Ishikawa (cell line): ENCODE results near the gene CRTC1.

Source experiments
- CEBPB ChIP-seq: IDR thresholded peaks from 2 replicates; pipeline ENCODE4 v1.6.1; 2012
- CREB1 ChIP-seq: IDR thresholded peaks from 2 replicates; pipeline ENCODE4 v1.6.1; 2012; ENCODE audit warnings: low read depth
- EGR1 ChIP-seq: IDR thresholded peaks from 2 replicates; pipeline ENCODE4 v1.6.1; 2012
- EP300 ChIP-seq: IDR thresholded peaks from 2 replicates; pipeline ENCODE4 v1.6.1; 2012; ENCODE audit warnings: borderline replicate concordance
- FOXM1 ChIP-seq: IDR thresholded peaks from 2 replicates; pipeline ENCODE4 v1.6.1; 2012; ENCODE audit warnings: low read depth, borderline replicate concordance
- MAX ChIP-seq: IDR thresholded peaks from 2 replicates; pipeline ENCODE4 v1.6.1; 2012
- NFIC ChIP-seq: IDR thresholded peaks from 2 replicates; pipeline ENCODE4 v1.6.1; 2012
- RAD21 ChIP-seq: IDR thresholded peaks from 2 replicates; pipeline ENCODE4 v1.6.1; 2012; ENCODE audit warnings: low read depth
- REST ChIP-seq: IDR thresholded peaks from 2 replicates; pipeline ENCODE4 v1.6.1; 2012; ENCODE audit warnings: low read depth, mild to moderate bottlenecking
- TAF1 ChIP-seq: IDR thresholded peaks from 2 replicates; pipeline ENCODE4 v1.6.1; 2012; ENCODE audit warnings: low read depth, mild to moderate bottlenecking
- TCF12 ChIP-seq: IDR thresholded peaks from 2 replicates; pipeline ENCODE4 v1.6.1; 2012; ENCODE audit warnings: low read depth
- TEAD4 ChIP-seq: IDR thresholded peaks from 2 replicates; pipeline ENCODE4 v1.6.1; 2012
- USF1 ChIP-seq: IDR thresholded peaks from 2 replicates; pipeline ENCODE4 v1.6.1; 2012
- YY1 ChIP-seq: IDR thresholded peaks from 2 replicates; pipeline ENCODE4 v1.6.1; 2012; ENCODE audit warnings: low read depth

GRCh38 chr19:18645035-18645511 lies 38.4 kb upstream of the CRTC1 start:
- no peak for TF ChIP-seq YY1
- TF ChIP-seq CEBPB: no peak
- TF ChIP-seq REST: no peak
- no peak for TF ChIP-seq FOXM1
- no peak for TF ChIP-seq MAX
- no peak for TF ChIP-seq RAD21
- no peak for TF ChIP-seq EGR1
- TF ChIP-seq TEAD4: no peak
- no peak for TF ChIP-seq EP300
- TF ChIP-seq CREB1: no peak
- no peak for TF ChIP-seq USF1
- no peak for TF ChIP-seq TAF1
- TF ChIP-seq NFIC: no peak
- TF ChIP-seq TCF12: no peak
